B cell (primary cell): Measurements from ENCODE around the gene TUBGCP2. TPM values are rescaled to one million over a fixed set of nuclear protein-coding genes. Genes with fewer than 3 reads are reported as not detected.

Experiments
- ATAC-seq: fragments of 200-7000 bp; cut with Tn5 transposase; one replicate; pipeline ENCODE4 v1.10.0; 2021; ENCODE audit warnings: low read depth, mild to moderate bottlenecking, moderate number of reproducible peaks, moderate library complexity
- CTCF ChIA-PET: fragments of 350-600 bp; sonication (Branson Sonifier 250); formaldehyde crosslinking; loops from one replicate; lab custom pipeline; 2021; ENCODE audit warnings: antibody characterized with exemption, inconsistent platforms; lab: Charles Lee
- POLR2A ChIA-PET: fragments of 350-600 bp; sonication (Branson Sonifier 250); formaldehyde crosslinking; loops from one replicate; lab custom pipeline; 2021; ENCODE audit warnings: antibody characterized with exemption; lab: Charles Lee
- DNase-seq: peaks from one replicate; pipeline ENCODE4 v3.0.0; 2013
- H2AFZ ChIP-seq: 2 replicates; pipeline ENCODE4 v1.6.1; 2012; ENCODE audit warnings: mild to moderate bottlenecking, low read depth, low read length; ENCODE audit not compliant: insufficient read depth, poor library complexity, severe bottlenecking
- H3K27ac ChIP-seq, 2 donors: 1 replicate in 1 of 2; 2 replicates in 1 of 2; pipeline ENCODE4 v1.5.1; 2012 to 2013; ENCODE audit warnings: low read length in 2 of 2, mild to moderate bottlenecking in 2 of 2, moderate library complexity in 1 of 2
- H3K27me3 ChIP-seq, 4 experiments: fragments of 200-600 bp in 1 of 4; sonication (generic) in 1 of 4; replicated peaks in 1 of 4; 1 replicate in 2 of 4; 2 replicates in 2 of 4; pipeline versions ENCODE4 v1.6.1 to v1.7.0; 2013 to 2016; ENCODE audit warnings: low read length in 3 of 4, mild to moderate bottlenecking in 2 of 4, mixed read lengths in 1 of 4, moderate library complexity in 1 of 4; ENCODE audit not compliant: insufficient read depth in 4 of 4, control insufficient read depth in 3 of 4; ENCODE audit errors: control extremely low read depth in 1 of 4
- H3K36me3 ChIP-seq, 2 experiments: replicated peaks in 1 of 2; 1 replicate in 1 of 2; 2 replicates in 1 of 2; pipeline versions ENCODE4 v1.6.1 to v1.7.1; 2013; ENCODE audit warnings: low read length in 1 of 2; ENCODE audit not compliant: insufficient read depth in 2 of 2, control insufficient read depth in 1 of 2; ENCODE audit errors: control extremely low read depth in 1 of 2, extremely low read depth in 1 of 2
- H3K4me1 ChIP-seq, 2 donors: fragments of 200-600 bp in 1 of 2; sonication (generic) in 1 of 2; 1 replicate in 1 of 2; 2 replicates in 1 of 2; pipeline versions ENCODE4 v1.5.1 to v1.6.1; 2013 to 2017; ENCODE audit warnings: low read length in 2 of 2; ENCODE audit not compliant: control insufficient read depth in 2 of 2, insufficient read depth in 2 of 2
- H3K4me2 ChIP-seq: replicated peaks from 2 replicates; pipeline ENCODE3; 2012; ENCODE audit warnings: mild to moderate bottlenecking, low read depth, low read length; ENCODE audit not compliant: poor library complexity, severe bottlenecking
- H3K4me3 ChIP-seq, 5 experiments: fragments of 200-600 bp in 1 of 5; sonication (generic) in 1 of 5; 1 replicate in 3 of 5; 2 replicates in 2 of 5; pipeline versions ENCODE4 v1.5.1 to v1.7.0; 2011 to 2016; ENCODE audit warnings: low read length in 4 of 5, mild to moderate bottlenecking in 4 of 5, low read depth in 2 of 5, control low read depth in 1 of 5, moderate library complexity in 1 of 5; ENCODE audit not compliant: insufficient read depth in 1 of 5; ENCODE audit errors: control extremely low read depth in 1 of 5, extremely low read depth in 1 of 5
- H3K79me2 ChIP-seq: fragments of 200-600 bp; sonication (generic); one replicate; pipeline ENCODE4 v1.6.0; 2016; ENCODE audit warnings: low read length; ENCODE audit not compliant: control insufficient read depth, insufficient read depth
- H3K9ac ChIP-seq: fragments of 200-600 bp; sonication (generic); 2 replicates; pipeline ENCODE4 v1.6.1; 2017; ENCODE audit warnings: mild to moderate bottlenecking, low read length, moderate library complexity
- H3K9me3 ChIP-seq, 3 donors: one replicate each; pipeline versions ENCODE4 v1.6.1 to v1.7.1; 2013; ENCODE audit warnings: low read length in 2 of 3; ENCODE audit not compliant: control insufficient read depth in 2 of 3, insufficient read depth in 1 of 3; ENCODE audit errors: control extremely low read depth in 1 of 3
- H4K20me1 ChIP-seq: 2 replicates; pipeline ENCODE4 v1.6.0; 2012; ENCODE audit warnings: mild to moderate bottlenecking, low read length; ENCODE audit not compliant: insufficient read depth, control insufficient read depth, poor library complexity, severe bottlenecking
- H3K27ac Mint-ChIP-seq: one replicate; pipeline ENCODE4 v1.8.0; 2021; ENCODE audit warnings: mixed read lengths
- H3K27me3 Mint-ChIP-seq: one replicate; pipeline ENCODE4 v1.8.0; 2021; ENCODE audit warnings: mixed read lengths
- H3K4me1 Mint-ChIP-seq: one replicate; pipeline ENCODE4 v1.8.0; 2021; ENCODE audit warnings: mixed read lengths
- H3K4me3 Mint-ChIP-seq: one replicate; pipeline ENCODE4 v1.8.0; 2021; ENCODE audit warnings: mixed read lengths
- H3K9me3 Mint-ChIP-seq: one replicate; pipeline ENCODE4 v1.8.0; 2022; ENCODE audit warnings: mixed read lengths; ENCODE audit not compliant: insufficient read depth
- CTCF ChIP-seq: fragments of 200-600 bp; IDR thresholded peaks from one replicate; pipeline ENCODE4 v1.8.0; 2022; ENCODE audit warnings: antibody characterized with exemption, mild to moderate bottlenecking
- EZH2 ChIP-seq: IDR thresholded peaks from 2 replicates; pipeline ENCODE4 v1.6.1; 2012; ENCODE audit warnings: borderline replicate concordance, low read depth, mild to moderate bottlenecking, moderate library complexity, low read length; ENCODE audit not compliant: insufficient read depth, poor library complexity, severe bottlenecking
- WGBS: methylation state at CpG from one replicate; pipeline ENCODE4 v1.1.5; 2013; ENCODE audit warnings: missing lambda C conversion rate; ENCODE audit not compliant: insufficient coverage; 5-methylcytosine and 5-hydroxymethylcytosine counted together
- intact Hi-C: fragments of 100-400 bp; cut with micrococcal nuclease; formaldehyde crosslinking; loops from one replicate; pipeline ENCODE4 v1.10.0; 2022
- polyA plus RNA-seq: library from polyadenylated mRNA; depleted of rRNA; stranded (reverse); fragments of >200 nt; gene quantifications from 2 replicates; pipeline ENCODE4 v1.2.3, GENCODE V29; 2012
- total RNA-seq, 2 donors: library from RNA; stranded (reverse); fragments of 120-200 nt in 1 of 2; gene quantifications; 1 replicate in 1 of 2; 2 replicates in 1 of 2; pipeline versions ENCODE4 v1.2.3 to v1.2.4, GENCODE V29; 2013 to 2022

TUBGCP2 gene
- total and polyA plus RNA-seq, 2 donors (not counting 1 experiment from before 2014, with no cell fraction given): 50.3 to 90.3 TPM

- Histone ChIP-seq H3K27ac (no peak overlapping the region), H3K4me1 (peaks cover 16 to 17% of the 10 kb centered on the region in 2 donors), H4K20me1 (no peaks in the 10 kb centered on the region), H3K27me3 (no peaks in the 10 kb centered on the region), H3K79me2 (no peaks in the 10 kb centered on the region), H3K9me3 (no peaks in the 10 kb centered on the region), H3K4me2 (no peak overlapping the region), H2AFZ (no peak overlapping the region), H3K36me3 (no peaks in the 10 kb centered on the region), H3K9ac (no peak overlapping the region), H3K4me3 (no peak overlapping the region)
- H3K9me3 Mint-ChIP-seq: no peaks in the 10 kb centered on the region
- no peak overlapping the region for H3K27ac Mint-ChIP-seq
- 84% methylated on average over 13 of the region's 22 CpGs for WGBS
- CTCF ChIA-PET: no interaction called here
- no peak for DNase-seq
- H3K4me3 Mint-ChIP-seq: no peak overlapping the region
- ATAC-seq: no peak
- peaks cover 14% of the 10 kb centered on the region for H3K4me1 Mint-ChIP-seq
- TF ChIP-seq EZH2 (no peak), CTCF (no peak)
- intact Hi-C loops: no loop called here
- POLR2A ChIA-PET: no interaction called here
- H3K27me3 Mint-ChIP-seq: peaks cover 14% of the 10 kb centered on the region
Observed at GRCh38 chr10:133253361-133253955, 55.2 kb downstream of the TUBGCP2 start.

- CTCF ChIA-PET: no interaction called here
- no peak overlapping the region for H3K9ac ChIP-seq
- H3K79me2 ChIP-seq: no peaks in the 10 kb centered on the region
- Mint-ChIP-seq H3K4me1 (peaks cover 3% of the 10 kb centered on the region), H3K27me3 (peaks cover 16% of the 10 kb centered on the region), H3K4me3 (no peak overlapping the region), H3K9me3 (no peaks in the 10 kb centered on the region), H3K27ac (no peak overlapping the region)
- POLR2A ChIA-PET: no interaction called here
- no peak overlapping the region for H2AFZ ChIP-seq
- DNase-seq (no peak), ATAC-seq (no peak)
- H3K4me2 ChIP-seq: no peak overlapping the region
- 69% methylated on average over 4 of the region's 12 CpGs for WGBS
- peaks cover 0 to under 1% (median 0%) of the 10 kb centered on the region in 3 donors for H3K9me3 ChIP-seq
- TF ChIP-seq CTCF (no peak), EZH2 (no peak)
- H3K36me3 ChIP-seq: no peaks in the 10 kb centered on the region
- no peaks in the 10 kb centered on the region for H3K27me3 ChIP-seq
- H3K4me1 ChIP-seq: peaks cover 3 to 4% of the 10 kb centered on the region in 2 donors
- intact Hi-C loops: no loop called here
- no peaks in the 10 kb centered on the region for H4K20me1 ChIP-seq
- no peak overlapping the region for H3K4me3 ChIP-seq
- no peak overlapping the region for H3K27ac ChIP-seq
Observed at GRCh38 chr10:133252223-133252552, 56.5 kb downstream of the TUBGCP2 start.
